Measurements from ENCODE around the gene TAL2. TPM values are rescaled to one million over a fixed set of nuclear protein-coding genes. Genes with fewer than 3 reads are reported as not detected.

TAL2 gene
- total and polyA plus RNA-seq, 10 of the 15 experiments (the other 5 are each of a cell fraction or from before 2014, with no cell fraction given) = 0.16 to 0.51 (median 0.34) TPM; not detected in 1

- no peak for TF ChIP-seq REST (IDR thresholded peaks at IDR 0.05; ENCODE audit: low read depth, low read length)
Observed at GRCh38 chr9:105661011-105661410, 1.2 kb upstream of the TAL2 start (continued).

GRCh38 chr9:105663914-105664313, 1.7 kb downstream of the TAL2 start:
- Histone ChIP-seq H4K20me1 (ENCODE audit: control insufficient read depth, insufficient read depth) (no peaks in the 10 kb centered on the region), H3K9ac (ENCODE audit: control insufficient read depth, insufficient read depth, low read length) (no peak overlapping the region), H3K4me3 (no peak overlapping the region), H3K27me3 (replicated peaks in 1 of 2; ENCODE audit: control insufficient read depth in 2 of 2, insufficient read depth in 2 of 2, low read length in 1 of 2) (no peaks in the 10 kb centered on the region), H3K9me3 (replicated peaks; ENCODE audit: control insufficient read depth, insufficient read depth, low read length) (no peaks in the 10 kb centered on the region), H3K4me1 (ENCODE audit: control insufficient read depth, insufficient read depth, low read length) (peaks cover 14% of the 10 kb centered on the region), H3K27ac (ENCODE audit: control insufficient read depth, insufficient read depth) (no peak overlapping the region), H2AFZ (ENCODE audit: control insufficient read depth, low read depth, low read length) (no peak overlapping the region), H3K4me2 (ENCODE audit: control insufficient read depth, insufficient read depth) (no peak overlapping the region), H3K36me3 (ENCODE audit: control insufficient read depth in 2 of 2, insufficient read depth in 2 of 2, low read length in 1 of 2) (no peaks in the 10 kb centered on the region), H3K79me2 (ENCODE audit: control insufficient read depth, insufficient read depth, low read length) (no peaks in the 10 kb centered on the region)
- SMC1A ChIA-PET (ENCODE audit: uncharacterized antibody, unreplicated experiment) = interaction anchor here (0.6 to 1.4 kb wide), 5 partner anchors 9 to 165 kb away, joined by 3 to 4 read pairs (median 3); no protein-coding TSS in a partner anchor
- ATAC-seq (no peak), DNase-seq (ENCODE audit: low read depth, low spot score) (no peak), FAIRE-seq (no peak)
- POLR2A ChIA-PET = no interaction called here
- CTCF ChIA-PET = no interaction called here
- in situ Hi-C loops (cut with MboI) (no loop called here), intact Hi-C loops (cut with micrococcal nuclease; ENCODE audit: unreplicated experiment) (no loop called here)
- no TSS peak for BruUV-seq (replicated peaks)
- WGBS (ENCODE audit: insufficient coverage, insufficient replicate concordance, low lambda C conversion rate, missing lambda C conversion rate) = 83% methylated on average over 5 of the region's 5 CpGs
- RAD21 ChIA-PET (ENCODE audit: unreplicated experiment) = no interaction called here
- no peak for TF ChIP-seq SIX5 (IDR thresholded peaks at IDR 0.05; ENCODE audit: low read depth, low read length, severe bottlenecking)
- no peak for TF ChIP-seq RELA (IDR thresholded peaks at IDR 0.05; ENCODE audit: borderline replicate concordance, partially characterized antibody)
- TF ChIP-seq RB1 (IDR thresholded peaks at IDR 0.05; ENCODE audit: borderline replicate concordance) = no peak
- TF ChIP-seq YY1 (IDR thresholded peaks at IDR 0.05; ENCODE audit: low read depth, low read length) = no peak
- TF ChIP-seq RBBP5 (conservative IDR thresholded peaks at IDR 0.05) = no peak
- no peak for TF ChIP-seq ZNF24 (IDR thresholded peaks at IDR 0.05)
- no peak for TF ChIP-seq DPF2 (IDR thresholded peaks at IDR 0.05)
- TF ChIP-seq SKIL (IDR thresholded peaks at IDR 0.05; ENCODE audit: low read depth, poor library complexity, severe bottlenecking) = no peak
- no peak for TF ChIP-seq IRF5 (IDR thresholded peaks at IDR 0.05; ENCODE audit: borderline replicate concordance)
- TF ChIP-seq RFX5 (IDR thresholded peaks at IDR 0.05; ENCODE audit: low read depth, low read length) = no peak
- TF ChIP-seq CEBPZ (IDR thresholded peaks at IDR 0.05; ENCODE audit: low read depth, low read length) = no peak
- TF ChIP-seq ZZZ3 (IDR thresholded peaks at IDR 0.05; ENCODE audit: control insufficient read depth, insufficient read length, low read depth) = no peak
